DOHH2 (cell line): Measurements from ENCODE around the gene ACSF2.

Experiments
- H3F3A ChIP-seq: fragments of 200-600 bp; sonication (generic), shearing (Covaris generic); 2 replicates; pipeline ENCODE4 v1.6.0; 2016; ENCODE audit warnings: antibody characterized with exemption, mild to moderate bottlenecking; ENCODE audit not compliant: control insufficient read depth, insufficient read depth
- H3K27ac ChIP-seq: fragments of 200-600 bp; sonication (generic); 2 replicates; pipeline ENCODE4 v1.5.1; 2014; ENCODE audit warnings: low read depth, mild to moderate bottlenecking, low read length, moderate library complexity
- H3K27me3 ChIP-seq: fragments of 200-600 bp; sonication (generic); 2 replicates; pipeline ENCODE4 v1.6.1; 2014; ENCODE audit warnings: mild to moderate bottlenecking, low read length, mixed read lengths; ENCODE audit not compliant: control insufficient read depth
- H3K36me3 ChIP-seq: fragments of 200-600 bp; sonication (generic); 2 replicates; pipeline ENCODE4 v1.6.1; 2014; ENCODE audit warnings: mild to moderate bottlenecking, low read length, moderate library complexity, mixed read lengths; ENCODE audit not compliant: control insufficient read depth
- H3K4me1 ChIP-seq: fragments of 200-600 bp; sonication (generic); 2 replicates; pipeline ENCODE4 v1.6.1; 2014; ENCODE audit warnings: mild to moderate bottlenecking, low read length, mixed read lengths; ENCODE audit not compliant: control insufficient read depth
- H3K4me2 ChIP-seq: fragments of 200-600 bp; sonication (generic); 2 replicates; pipeline ENCODE4 v1.6.0; 2014; ENCODE audit warnings: mild to moderate bottlenecking, low read length, moderate library complexity
- H3K4me3 ChIP-seq: fragments of 200-600 bp; sonication (generic); 2 replicates; pipeline ENCODE4 v1.5.1; 2014; ENCODE audit warnings: mild to moderate bottlenecking, low read length, mixed read lengths
- H3K79me2 ChIP-seq: fragments of 200-600 bp; sonication (generic); 2 replicates; pipeline ENCODE4 v1.6.1; 2014; ENCODE audit warnings: mild to moderate bottlenecking, low read length, mixed read lengths; ENCODE audit not compliant: control insufficient read depth
- H3K9me2 ChIP-seq: fragments of 200-600 bp; sonication (generic); replicated peaks from 2 replicates; pipeline ENCODE4 v1.6.1; 2014; ENCODE audit warnings: mild to moderate bottlenecking, low read length, mixed read lengths; ENCODE audit not compliant: control insufficient read depth
- H3K9me3 ChIP-seq: fragments of 200-600 bp; sonication (generic); 2 replicates; pipeline ENCODE4 v1.6.1; 2014; ENCODE audit warnings: antibody characterized with exemption, low read length, mixed read lengths; ENCODE audit not compliant: control insufficient read depth, insufficient read depth
- H4K20me1 ChIP-seq: fragments of 200-600 bp; sonication (generic); 2 replicates; pipeline ENCODE4 v1.6.0; 2014; ENCODE audit warnings: low read depth, mild to moderate bottlenecking, antibody characterized with exemption, low read length, moderate library complexity; ENCODE audit not compliant: control insufficient read depth, insufficient read depth
- EZH2phosphoT487 ChIP-seq: fragments of 200-600 bp; sonication (generic); IDR thresholded peaks from 2 replicates; pipeline ENCODE4 v1.6.1; 2017; ENCODE audit warnings: borderline replicate concordance, mild to moderate bottlenecking, antibody characterized with exemption, low read length, moderate library complexity, mixed read lengths
- TF ChIP-seq, protein P1 (sequence below): fragments of 200-600 bp; sonication (generic); IDR thresholded peaks from one replicate; pipeline ENCODE4 v1.5.1; 2014; ENCODE audit warnings: antibody characterized with exemption, mild to moderate bottlenecking, low read depth, low read length; ENCODE audit not compliant: poor library complexity, severe bottlenecking

ACSF2 gene

DNA sequence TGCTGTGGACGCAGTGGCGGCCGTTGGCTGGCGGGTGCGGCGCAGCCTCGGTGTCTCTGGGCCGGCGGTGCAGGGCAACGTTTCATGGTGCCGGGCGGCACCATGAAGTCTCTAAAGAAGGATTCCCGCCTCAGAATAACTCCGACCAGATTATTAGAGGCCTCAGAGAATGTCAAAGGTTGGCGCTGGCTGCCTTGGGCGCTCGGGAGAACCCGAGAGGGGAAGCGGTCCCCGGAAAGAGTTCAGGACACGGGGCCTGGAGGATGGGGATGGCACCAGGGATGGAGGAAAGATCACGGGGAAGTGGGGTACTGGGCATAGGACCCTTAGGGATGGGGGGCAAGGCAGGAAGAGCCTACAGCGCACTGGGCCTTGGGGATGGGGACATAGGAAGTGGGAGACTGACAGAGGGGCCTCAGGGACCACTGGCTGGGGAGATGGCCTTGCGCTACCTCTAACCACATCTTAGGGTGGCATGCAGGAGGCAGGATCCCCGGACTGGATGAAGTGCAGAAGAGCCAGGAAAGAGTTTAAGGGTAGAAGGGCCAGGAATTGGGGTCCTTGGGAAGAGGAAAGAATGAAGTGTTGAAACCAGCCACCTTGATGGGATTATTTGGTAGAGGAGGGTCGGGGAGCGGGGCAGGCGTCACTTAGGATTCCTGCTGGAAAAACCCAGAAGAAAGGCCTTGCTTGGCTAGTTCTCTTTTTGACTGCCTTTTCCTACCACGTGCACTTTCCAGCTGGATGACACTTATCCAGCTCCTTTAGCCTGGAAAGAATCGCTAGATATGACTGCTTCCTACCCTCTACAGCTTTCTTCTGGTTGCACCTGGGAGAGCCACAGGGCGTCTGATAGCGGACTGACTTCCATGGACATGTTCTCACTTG, 82.8 kb downstream of the ACSF2 start:
- no peaks in the 10 kb centered on the region for H3K36me3 ChIP-seq
- peak overlapping the region; percentile 79 for H3K4me3 ChIP-seq
- no peaks in the 10 kb centered on the region for H3K9me2 ChIP-seq
- H3K27me3 ChIP-seq, result no peaks in the 10 kb centered on the region
- H3K9me3 ChIP-seq, result no peaks in the 10 kb centered on the region
- peak overlapping the region; percentile 83 for H3K4me2 ChIP-seq
- H3K27ac ChIP-seq, result 0 out of 2 replicates have a peak overlapping the region, but pooled peaks have one; percentile 16
- no peak for TF ChIP-seq EZH2phosphoT487
- TF ChIP-seq, protein P1, sequence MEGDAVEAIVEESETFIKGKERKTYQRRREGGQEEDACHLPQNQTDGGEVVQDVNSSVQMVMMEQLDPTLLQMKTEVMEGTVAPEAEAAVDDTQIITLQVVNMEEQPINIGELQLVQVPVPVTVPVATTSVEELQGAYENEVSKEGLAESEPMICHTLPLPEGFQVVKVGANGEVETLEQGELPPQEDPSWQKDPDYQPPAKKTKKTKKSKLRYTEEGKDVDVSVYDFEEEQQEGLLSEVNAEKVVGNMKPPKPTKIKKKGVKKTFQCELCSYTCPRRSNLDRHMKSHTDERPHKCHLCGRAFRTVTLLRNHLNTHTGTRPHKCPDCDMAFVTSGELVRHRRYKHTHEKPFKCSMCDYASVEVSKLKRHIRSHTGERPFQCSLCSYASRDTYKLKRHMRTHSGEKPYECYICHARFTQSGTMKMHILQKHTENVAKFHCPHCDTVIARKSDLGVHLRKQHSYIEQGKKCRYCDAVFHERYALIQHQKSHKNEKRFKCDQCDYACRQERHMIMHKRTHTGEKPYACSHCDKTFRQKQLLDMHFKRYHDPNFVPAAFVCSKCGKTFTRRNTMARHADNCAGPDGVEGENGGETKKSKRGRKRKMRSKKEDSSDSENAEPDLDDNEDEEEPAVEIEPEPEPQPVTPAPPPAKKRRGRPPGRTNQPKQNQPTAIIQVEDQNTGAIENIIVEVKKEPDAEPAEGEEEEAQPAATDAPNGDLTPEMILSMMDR, result peak; percentile 44
- peaks cover 50% of the 10 kb centered on the region for H3K4me1 ChIP-seq
- H3K79me2 ChIP-seq, result peaks cover 4% of the 10 kb centered on the region; the same call in 1 of the 2 replicates
- H4K20me1 ChIP-seq, result no peaks in the 10 kb centered on the region
- peaks cover 6% of the 10 kb centered on the region for H3F3A ChIP-seq

DNA sequence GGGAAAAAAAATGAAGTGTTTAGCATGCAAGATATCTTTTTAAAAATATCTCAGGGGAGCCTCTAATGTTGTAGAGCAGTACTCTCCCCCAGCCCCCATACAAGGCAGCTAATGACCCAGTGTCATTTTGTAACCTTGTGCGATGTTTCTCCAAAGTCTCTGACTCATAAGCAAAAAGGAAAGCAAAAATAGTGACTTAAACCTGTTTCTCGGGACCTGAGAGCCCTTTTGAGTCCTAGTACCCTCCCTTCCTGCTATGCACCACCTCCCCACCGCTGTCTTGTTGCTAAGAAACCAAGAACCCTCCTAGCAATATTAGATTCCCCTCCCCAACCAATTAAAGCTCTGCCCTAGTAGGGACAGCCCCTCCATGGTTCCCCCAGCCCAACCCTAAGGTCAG, 85.0 kb downstream of the ACSF2 start:
- Histone ChIP-seq H3K27ac (no peak overlapping the region), H3K4me3 (no peak overlapping the region), H4K20me1 (no peaks in the 10 kb centered on the region), H3K36me3 (no peaks in the 10 kb centered on the region), H3K4me1 (peaks cover 40% of the 10 kb centered on the region), H3K27me3 (no peaks in the 10 kb centered on the region), H3K4me2 (no peak overlapping the region), H3K9me3 (no peaks in the 10 kb centered on the region), H3K9me2 (no peaks in the 10 kb centered on the region), H3K79me2 (peaks cover 4% of the 10 kb centered on the region; the same call in 1 of the 2 replicates), H3F3A (peaks cover 6% of the 10 kb centered on the region)
- TF ChIP-seq EZH2phosphoT487, result no peak
- TF ChIP-seq, protein P1, result no peak

DNA sequence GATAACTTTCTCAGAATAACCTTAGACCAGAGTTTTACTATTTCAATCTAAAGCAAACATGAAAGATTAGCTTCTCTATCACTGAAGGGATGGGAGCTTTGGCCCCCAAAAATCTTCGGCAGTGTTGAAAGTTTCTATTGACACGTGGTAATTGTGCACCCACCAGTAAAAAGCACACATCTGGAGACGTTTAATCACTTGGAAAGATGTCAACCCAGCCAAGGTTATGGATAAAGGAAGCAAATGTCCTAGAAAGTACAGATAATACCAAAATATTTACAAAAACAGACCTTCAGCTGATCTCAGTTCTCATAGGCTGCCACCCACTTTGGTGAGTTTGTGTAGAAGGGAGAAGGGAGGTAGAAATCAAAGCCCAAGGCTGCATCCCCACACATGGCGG, 87.5 kb downstream of the ACSF2 start:
- Histone ChIP-seq H3F3A (no peaks in the 10 kb centered on the region; the same call in 1 of the 2 replicates), H3K4me1 (peaks cover 27% of the 10 kb centered on the region), H3K27ac (no peak overlapping the region), H4K20me1 (no peaks in the 10 kb centered on the region), H3K4me3 (no peak overlapping the region), H3K9me3 (no peaks in the 10 kb centered on the region), H3K4me2 (no peak overlapping the region), H3K9me2 (no peaks in the 10 kb centered on the region), H3K36me3 (no peaks in the 10 kb centered on the region), H3K27me3 (no peaks in the 10 kb centered on the region), H3K79me2 (peaks cover 4% of the 10 kb centered on the region; the same call in 1 of the 2 replicates)
- no peak for TF ChIP-seq EZH2phosphoT487
- TF ChIP-seq, protein P1, result no peak
